GM23338 (cell line): Measurements from ENCODE around the gene ERGIC3.

ENCODE experiments used
- CREB1 ChIP-seq: fragments of 250-450 bp; sonication (Bioruptor Pico); IDR thresholded peaks from 2 replicates; pipeline ENCODE4 v1.5.0; 2020; ENCODE audit warnings: low read depth, mild to moderate bottlenecking, moderate library complexity
- CTCF ChIP-seq, 2 experiments: fragments of 200-600 bp in 1 of 2; sonication (generic) in 1 of 2; conservative IDR thresholded peaks; 2 replicates each; pipeline versions ENCODE4 v1.5.1 to v1.6.1; 2016 to 2017; ENCODE audit warnings: antibody characterized with exemption in 2 of 2, low read depth in 2 of 2, mild to moderate bottlenecking in 2 of 2, moderate library complexity in 1 of 2
- ETS1 ChIP-seq: IDR thresholded peaks from 2 replicates; pipeline ENCODE4 v1.6.1; 2016; ENCODE audit warnings: antibody characterized with exemption
- EZH2 ChIP-seq: fragments of 200-600 bp; sonication (generic); IDR thresholded peaks from one replicate; pipeline ENCODE4 v1.8.0; 2017; ENCODE audit warnings: antibody characterized with exemption, mild to moderate bottlenecking, low read depth; ENCODE audit not compliant: unreplicated experiment
- EZH2phosphoT487 ChIP-seq: fragments of 200-600 bp; sonication (generic); IDR thresholded peaks from one replicate; pipeline ENCODE4 v1.8.1; 2018; ENCODE audit warnings: antibody characterized with exemption; ENCODE audit not compliant: unreplicated experiment
- JUNB ChIP-seq: IDR thresholded peaks from one replicate; pipeline ENCODE4 v1.6.1; 2016; ENCODE audit warnings: antibody characterized with exemption; ENCODE audit not compliant: unreplicated experiment
- POLR2AphosphoS5 ChIP-seq: IDR thresholded peaks from 2 replicates; pipeline ENCODE4 v1.6.1; 2016; ENCODE audit warnings: antibody characterized with exemption, low read depth
- REST ChIP-seq: IDR thresholded peaks from one replicate; pipeline ENCODE4 v1.6.1; 2018; ENCODE audit warnings: antibody characterized with exemption; ENCODE audit not compliant: unreplicated experiment
- STAT1 ChIP-seq: IDR thresholded peaks from one replicate; pipeline ENCODE4 v1.6.1; 2016; ENCODE audit warnings: antibody characterized with exemption; ENCODE audit not compliant: unreplicated experiment
- ZNF114 ChIP-seq: fragments of 250-450 bp; sonication (Bioruptor Pico); IDR thresholded peaks from 2 replicates; pipeline ENCODE4 v1.5.0; 2020; ENCODE audit warnings: mild to moderate bottlenecking, moderate library complexity
- ZNF331 ChIP-seq: fragments of 250-450 bp; sonication (Bioruptor Pico); IDR thresholded peaks from 2 replicates; pipeline ENCODE4 v1.5.0; 2020; ENCODE audit warnings: low read depth, mild to moderate bottlenecking, moderate library complexity

GRCh38 chr20:35544436-35544835 lies 2.6 kb downstream of the ERGIC3 start:
- TF ChIP-seq CTCF (conservative IDR thresholded peaks at IDR 0.05; ENCODE audit: low read depth in 2 of 2) (no peak), CREB1 (no peak), EZH2 (no peak), REST (no peak), EZH2phosphoT487 (no peak), POLR2AphosphoS5 (no peak), ZNF331 (CRISPR knock-in tag) (no peak), ETS1 (no peak), JUNB (no peak), STAT1 (no peak), ZNF114 (CRISPR knock-in tag) (no peak)
